Measurements from ENCODE around the gene BABAM2.

BABAM2 gene

GRCh38 chr2:28387082-28387960 is 496.8 kb downstream of the BABAM2 start:
- no peak overlapping the region for H3K4me3 ChIP-seq (ENCODE audit: low read depth, low read length)

Measured in iPS-11a (cell line).